Fibroblast of lung (primary cell): ENCODE results near the gene NPIPA3.
"Not testable (repeated sequence)": the region's sequence is repeated elsewhere in the genome, so short reads cannot be mapped to it uniquely, and the experiment has no call there.

Source experiments
- CTCF ChIP-seq, 2 donors: IDR thresholded peaks in 1 of 2; conservative IDR thresholded peaks in 1 of 2; 1 replicate in 1 of 2; 2 replicates in 1 of 2; pipeline ENCODE4 v1.5.1; 2011 to 2012; ENCODE audit warnings: low read length in 2 of 2, control low read depth in 1 of 2, inconsistent platforms in 1 of 2, low read depth in 1 of 2, mild to moderate bottlenecking in 1 of 2
- EZH2 ChIP-seq: IDR thresholded peaks from 2 replicates; pipeline ENCODE4 v1.5.1; 2012; ENCODE audit warnings: low read length, control low read depth, mild to moderate bottlenecking; ENCODE audit errors: missing control alignments

DNA sequence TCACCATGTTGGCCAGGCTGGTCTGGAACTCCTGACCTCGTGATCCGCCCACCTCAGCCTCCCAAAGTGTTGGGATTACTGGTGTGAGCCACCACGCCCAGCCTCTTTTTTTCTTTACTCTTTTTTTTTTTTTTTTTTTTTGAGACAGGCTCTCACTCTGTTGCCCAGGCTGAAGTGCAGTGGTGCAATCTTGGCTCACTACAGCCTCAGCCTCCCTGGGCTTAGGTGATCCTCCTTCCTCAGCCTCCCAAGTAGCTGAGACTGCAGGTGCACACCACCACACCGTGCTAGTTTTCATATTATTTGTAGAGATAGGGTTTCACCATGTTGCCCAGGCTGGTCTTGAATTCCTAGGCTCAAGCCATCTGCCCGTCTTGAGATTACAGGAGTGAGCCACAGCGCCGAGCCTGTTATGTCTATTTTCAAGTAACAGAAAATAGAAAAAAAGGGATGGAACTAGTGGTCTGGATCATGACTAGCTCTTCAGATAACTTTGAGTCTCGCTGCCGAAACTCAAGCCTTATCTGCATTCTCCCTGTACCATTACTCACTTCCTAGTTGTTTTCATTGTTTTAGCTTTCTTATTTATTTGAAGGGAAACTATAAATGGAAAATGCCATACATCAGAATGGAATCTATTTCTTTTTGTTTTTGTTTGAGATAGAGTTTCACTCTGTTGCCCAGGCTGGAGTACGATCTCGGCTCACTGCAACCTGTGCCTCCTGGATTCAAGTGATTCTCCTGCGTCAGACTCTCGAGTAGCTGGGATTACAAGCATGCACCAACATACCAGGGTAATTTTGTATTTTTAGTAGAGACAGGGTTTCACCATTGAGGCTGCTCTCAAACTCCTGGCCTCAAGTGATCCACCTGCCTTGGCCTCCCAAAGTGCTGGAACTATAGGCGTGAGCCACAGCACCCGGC is 17.1 kb upstream of the NPIPA3 start:
- TF ChIP-seq CTCF (conservative IDR thresholded peaks at IDR 0.05 in 1 of 2, IDR thresholded peaks at IDR 0.05 in 1 of 2; ENCODE audit: low read depth in 1 of 2, low read length in 2 of 2); EZH2: not testable (repeated sequence)
